Hematopoietic multipotent progenitor cell (in vitro differentiated cells): ENCODE results near the gene DMD. TPM values are rescaled to one million over a fixed set of nuclear protein-coding genes. Genes with fewer than 3 reads are reported as not detected.
"Not testable (repeated sequence)": the region's sequence is repeated elsewhere in the genome, so short reads cannot be mapped to it uniquely, and the experiment has no call there.

Experiments
- DNase-seq, 3 donors: peaks; one replicate each; pipeline ENCODE4 v3.0.0-alpha.2; 2011 to 2015; ENCODE audit warnings: low read depth in 2 of 3, low spot score in 2 of 3
- total RNA-seq: library from RNA; depleted of rRNA; stranded (reverse); fragments of >200 nt; gene quantifications from one replicate; pipeline ENCODE4 v1.2.3, GENCODE V29; 2012

DMD gene
- total RNA-seq, 1 donor, result 0.54 TPM

DNA sequence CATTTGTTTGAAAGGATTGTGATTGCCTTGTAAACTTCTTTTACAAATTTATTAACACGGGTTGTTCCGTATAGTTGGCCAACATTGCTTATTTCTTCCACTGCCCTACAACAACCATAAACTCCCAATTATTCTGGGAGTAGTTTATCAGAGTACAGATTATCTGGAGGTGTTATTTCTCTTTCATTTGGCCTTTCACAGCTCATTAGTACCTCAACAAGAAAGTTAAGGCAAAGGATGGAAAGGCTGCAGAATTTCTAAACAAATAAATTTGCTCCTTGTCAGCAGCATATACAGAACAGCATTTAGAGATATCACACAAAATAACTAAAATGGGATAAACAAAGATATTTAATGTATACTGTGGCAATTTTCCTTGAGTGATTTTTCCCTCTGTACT is 548.8 kb downstream of the DMD start:
- no peak for DNase-seq

DNA sequence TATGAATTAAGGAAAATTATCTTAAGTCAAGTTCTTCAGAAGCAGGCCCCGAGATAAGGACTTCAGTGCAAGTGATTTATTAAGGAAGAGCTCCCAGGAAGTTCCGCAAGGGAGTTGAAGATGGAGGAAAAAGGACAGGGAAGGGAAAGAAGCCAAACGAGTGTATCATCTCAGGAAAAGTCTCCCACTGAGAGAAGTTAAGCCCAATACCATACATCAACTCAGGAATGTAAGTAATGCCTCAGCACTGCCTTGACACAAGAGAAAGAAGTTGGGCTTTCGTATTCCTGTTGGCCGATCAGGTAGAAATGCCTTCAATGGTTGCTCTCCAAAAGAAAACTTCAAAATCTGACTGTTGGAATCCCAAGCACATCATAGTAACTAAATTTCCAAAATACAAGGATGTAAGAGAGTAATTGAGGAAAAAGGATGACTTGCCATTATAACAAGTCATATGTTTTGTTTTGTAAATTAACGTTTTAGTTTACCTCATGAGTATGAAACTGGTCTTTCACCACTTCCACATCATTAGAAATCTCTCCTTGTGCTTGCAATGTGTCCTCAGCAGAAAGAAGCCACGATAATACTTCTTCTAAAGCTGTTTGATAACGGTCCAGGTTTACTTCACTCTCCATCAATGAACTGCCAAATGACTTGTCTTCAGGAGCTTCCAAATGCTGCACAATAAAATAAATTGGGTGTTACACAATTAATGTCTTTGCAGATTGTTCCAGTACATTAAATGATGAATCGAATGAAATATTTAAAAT is 566.7 kb downstream of the DMD start:
- DNase-seq, result no peak

DNA sequence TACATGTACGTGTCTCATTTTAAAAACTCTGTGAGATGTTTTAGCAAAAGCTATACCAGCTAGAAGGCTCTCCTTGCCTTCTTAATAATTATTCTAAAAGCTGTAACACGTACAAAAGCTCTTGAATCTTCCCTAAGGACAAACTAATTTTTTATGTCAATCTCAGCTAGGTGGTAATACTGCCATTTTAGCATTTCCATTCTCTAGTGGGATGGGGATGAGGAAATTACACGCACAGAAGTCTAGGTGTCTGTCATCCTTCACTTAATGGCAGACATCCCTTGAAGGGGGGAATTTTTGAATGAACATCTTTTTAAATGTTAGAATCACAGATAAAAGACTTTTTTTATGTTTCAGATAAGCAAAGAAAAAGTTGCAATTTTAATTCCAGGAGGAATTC is 569.1 kb downstream of the DMD start:
- DNase-seq, result no peak

GRCh38 chrX:32618154-32618553 is 593.2 kb downstream of the DMD start:
- DNase-seq, result no peak

- no peak for DNase-seq
These were observed 596.6 kb downstream of the DMD start for GRCh38 chrX:32614707-32615106.

DNA sequence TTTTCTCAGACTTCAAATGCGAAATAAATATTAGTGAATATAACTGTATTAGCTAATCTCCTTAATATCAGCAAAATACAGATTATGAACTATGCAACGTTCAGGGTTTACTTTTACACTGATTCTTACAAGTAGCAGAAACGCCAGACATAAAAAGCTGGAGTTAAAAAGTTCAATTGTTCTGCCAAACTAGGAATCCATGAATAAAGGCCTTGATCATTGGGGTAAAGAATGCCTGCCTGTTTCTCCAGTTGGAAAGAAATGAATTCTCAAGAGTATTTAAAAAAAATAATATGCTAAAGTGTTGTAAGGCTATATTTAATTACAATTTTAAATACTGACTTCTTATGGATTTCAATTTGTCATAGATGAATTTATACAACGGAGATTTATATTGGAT is 612.2 kb downstream of the DMD start:
- DNase-seq, result no peak

- no peak for DNase-seq
These were observed 612.6 kb downstream of the DMD start for GRCh38 chrX:32598707-32599106.

DNA sequence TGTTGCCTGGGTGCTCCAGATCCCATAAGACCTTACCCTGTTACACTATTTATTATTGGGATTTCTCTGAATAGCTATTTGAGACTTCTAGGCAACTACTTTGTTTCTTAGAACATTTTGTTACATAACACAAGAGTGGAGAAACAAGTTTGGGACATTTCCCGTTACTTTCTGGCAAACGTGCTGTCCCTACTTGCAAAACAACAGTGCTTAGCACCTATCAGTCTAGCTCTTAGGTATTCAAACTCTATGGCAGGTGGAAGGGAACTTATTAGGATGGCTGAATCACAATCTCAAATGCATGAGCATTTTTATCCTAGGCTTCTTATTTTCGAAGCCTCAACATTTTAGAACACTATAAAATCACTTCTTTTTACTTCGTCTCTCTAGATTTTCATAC is 613.6 kb downstream of the DMD start:
- no peak for DNase-seq

DNA sequence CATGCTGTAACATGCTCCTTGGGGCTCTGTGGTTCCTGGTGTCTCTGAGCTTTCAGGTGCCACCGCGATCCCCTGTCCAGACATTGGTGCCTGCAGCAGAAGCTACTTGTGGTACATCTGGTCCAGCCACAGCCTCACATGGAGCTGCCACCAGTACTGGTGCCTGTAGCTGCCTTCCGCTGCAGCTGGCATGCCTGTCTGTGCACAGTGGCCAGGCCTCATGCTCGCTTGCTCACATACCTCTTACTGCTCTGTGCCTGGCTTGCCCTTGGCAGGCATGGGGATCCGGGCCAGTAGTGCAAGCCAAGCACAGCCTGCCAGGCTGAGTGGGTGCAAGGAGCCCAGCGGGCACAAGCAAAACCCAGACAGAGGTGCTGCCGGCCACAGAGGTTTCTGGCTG is 618.6 kb downstream of the DMD start:
- no peak for DNase-seq

DNA sequence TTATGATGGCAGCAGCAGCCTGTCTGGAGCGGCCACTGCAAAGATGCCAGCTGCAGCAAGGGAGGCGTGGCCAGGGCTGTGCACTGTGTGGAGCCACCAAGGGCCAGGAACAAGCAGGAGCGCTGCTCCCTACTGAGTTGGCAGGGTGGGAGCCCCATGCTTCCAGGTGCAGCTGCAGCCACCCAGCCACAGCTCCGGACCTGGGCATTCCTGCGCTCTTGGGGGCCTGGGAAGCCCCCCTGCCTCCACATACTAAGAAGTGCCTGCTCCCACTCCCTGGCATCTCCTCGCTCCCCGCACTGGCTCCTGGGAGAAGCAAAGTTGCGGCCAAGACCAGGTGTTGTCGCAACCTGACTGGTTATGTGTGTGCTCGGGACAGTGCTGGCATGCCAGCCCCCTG is 619.8 kb downstream of the DMD start:
- DNase-seq, result no peak

DNA sequence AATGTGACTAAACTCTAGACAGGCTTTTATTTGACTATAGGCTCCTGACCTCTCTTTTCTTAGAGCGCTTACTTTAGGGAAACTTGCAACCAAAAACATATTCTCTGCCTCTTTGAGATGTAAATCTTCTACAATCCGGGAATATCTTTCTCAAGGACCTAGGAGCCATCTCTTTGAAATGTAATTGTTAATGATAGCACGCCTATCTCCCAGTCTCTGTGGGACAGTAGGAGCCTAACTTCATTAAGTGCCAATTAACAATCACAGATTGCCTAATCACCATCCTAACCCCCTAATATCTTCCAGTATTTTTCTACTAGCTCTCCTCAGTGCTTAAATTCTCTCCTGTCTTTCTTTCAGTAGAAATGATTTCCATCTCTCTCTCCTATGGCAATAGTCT is 628.6 kb downstream of the DMD start:
- no peak for DNase-seq

GRCh38 chrX:32576885-32577284 is 634.5 kb downstream of the DMD start:
- DNase-seq, result no peak

GRCh38 chrX:32572644-32573043 is 638.7 kb downstream of the DMD start:
- DNase-seq, result no peak

- no peak for DNase-seq
These were observed 639.8 kb downstream of the DMD start for GRCh38 chrX:32571579-32571978.

DNA sequence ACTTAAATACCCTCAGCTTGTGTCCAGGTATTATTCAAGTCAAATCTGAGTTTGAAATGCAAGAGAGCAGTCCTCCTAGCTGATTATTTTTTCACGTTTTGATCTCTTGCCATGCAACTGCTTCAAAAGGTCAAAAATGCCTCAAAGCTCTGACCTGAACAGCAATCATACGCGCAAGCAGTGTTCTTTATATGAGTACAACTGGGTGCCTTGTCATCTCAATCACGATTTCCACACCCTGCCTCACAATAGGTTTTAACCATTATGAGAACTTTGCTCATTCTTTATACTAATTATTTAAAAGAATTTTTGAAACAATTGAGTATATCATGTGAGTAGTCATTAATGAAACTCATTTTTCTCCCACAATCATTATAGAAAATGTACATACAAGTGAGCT is 649.1 kb downstream of the DMD start:
- no peak for DNase-seq

DNA sequence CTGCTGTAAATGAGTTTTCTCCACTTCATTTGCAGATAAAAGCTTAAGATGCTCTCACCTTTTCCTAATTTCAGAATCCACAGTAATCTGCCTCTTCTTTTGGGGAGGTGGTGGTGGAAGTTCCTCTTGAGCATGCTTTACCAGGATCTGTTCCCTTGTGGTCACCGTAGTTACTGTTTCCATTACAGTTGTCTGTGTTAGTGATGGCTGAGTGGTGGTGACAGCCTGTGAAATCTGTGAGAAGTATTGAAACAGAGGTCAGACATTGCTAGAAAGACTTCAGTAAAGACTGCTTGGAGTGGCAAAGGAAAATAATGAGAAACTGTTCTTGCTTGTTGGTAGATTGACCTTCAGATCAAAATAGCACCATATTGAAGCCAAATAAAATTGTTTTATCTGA is 666.2 kb downstream of the DMD start:
- DNase-seq, result no peak

DNA sequence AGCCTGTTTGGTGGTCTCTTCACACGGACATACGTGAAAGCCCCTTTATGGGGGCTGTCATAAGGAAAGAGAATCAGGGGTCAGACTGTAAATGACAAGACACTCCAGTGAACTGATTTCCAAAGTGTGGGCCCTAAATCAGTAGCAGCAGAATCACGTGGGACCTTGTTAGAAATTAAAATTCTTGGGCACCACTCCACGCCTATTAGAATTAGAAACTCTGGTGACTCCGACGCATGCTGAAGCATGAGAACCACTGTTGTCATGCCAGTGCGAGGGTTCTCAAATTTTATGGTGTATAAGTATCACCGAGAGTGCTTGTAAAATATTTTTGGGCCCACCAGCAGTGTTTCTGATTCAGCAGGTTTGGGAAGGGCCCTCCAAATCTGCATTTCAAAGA is 672.8 kb downstream of the DMD start:
- no peak for DNase-seq

- DNase-seq, result no peak
These were observed 677.5 kb downstream of the DMD start for GRCh38 chrX:32533848-32534247.

DNA sequence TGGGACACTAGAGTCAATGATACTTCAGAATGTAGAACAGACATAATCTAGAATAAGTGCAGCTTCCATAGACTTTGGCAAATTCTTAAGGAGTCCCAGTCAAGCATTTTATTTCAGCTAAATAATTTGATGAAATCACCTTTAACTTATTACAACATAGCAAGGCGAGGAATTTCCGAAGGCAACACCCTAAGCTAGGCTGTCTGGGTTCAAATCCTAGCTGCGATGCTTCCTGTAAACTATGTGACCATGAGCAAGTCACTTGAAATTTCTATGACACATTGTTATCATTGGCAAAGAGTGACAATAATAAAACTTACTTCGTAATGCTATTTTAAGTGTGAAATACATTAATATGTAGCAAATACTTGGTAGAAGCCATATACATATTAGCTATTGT is 679.1 kb downstream of the DMD start:
- DNase-seq, result no peak

DNA sequence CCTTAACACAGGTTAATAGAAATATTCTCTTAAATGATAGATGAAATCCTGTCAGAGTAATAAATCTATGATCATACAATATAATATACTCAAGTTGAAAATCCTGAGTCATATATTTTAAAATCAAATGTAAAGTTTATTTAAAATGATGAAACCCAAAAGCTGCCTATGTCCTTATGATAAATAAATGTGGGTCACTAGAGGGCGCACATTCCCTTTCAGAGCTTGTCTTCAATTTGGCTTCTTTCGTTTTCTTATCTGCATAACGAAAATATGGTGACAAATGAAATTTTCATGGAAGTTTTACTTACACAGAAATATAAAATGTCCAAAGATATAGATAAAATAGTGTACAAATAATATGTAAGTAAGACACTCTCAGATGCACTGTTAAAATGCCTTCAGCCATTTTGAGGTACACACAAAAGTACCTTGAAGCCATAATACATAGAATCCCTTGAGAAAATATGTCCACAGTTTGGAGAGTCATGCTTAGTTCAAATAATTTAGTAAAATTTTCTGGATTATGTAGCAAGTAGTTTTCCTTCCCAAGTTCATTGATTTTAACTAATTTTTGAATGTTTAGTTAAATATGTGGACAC is 680.4 kb downstream of the DMD start:
- peak in 2 of 3 donors; percentile 25 to 53 for DNase-seq

DNA sequence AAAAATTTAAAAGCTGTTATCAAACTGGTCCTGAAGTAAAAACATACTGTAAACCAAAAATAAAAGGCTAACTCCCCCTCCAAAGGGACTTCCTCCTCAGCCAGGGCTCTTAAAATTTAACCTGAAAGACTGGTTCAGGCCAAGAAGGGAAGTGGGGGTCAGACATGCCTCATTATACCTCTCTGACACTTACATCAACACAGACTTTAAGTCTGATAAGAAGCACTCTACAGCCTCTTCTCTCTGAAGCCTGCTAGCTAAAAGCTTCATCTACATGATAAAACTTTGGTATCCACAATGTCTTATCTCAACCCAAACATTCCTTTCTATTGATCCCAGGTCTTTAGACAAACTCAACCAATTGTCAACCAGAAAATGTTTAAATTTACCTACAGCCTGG is 682.9 kb downstream of the DMD start:
- DNase-seq, result not testable (repeated sequence)

GRCh38 chrX:32525234-32525633 is 686.1 kb downstream of the DMD start:
- DNase-seq, result no peak

GRCh38 chrX:32524385-32524784 is 687.0 kb downstream of the DMD start:
- DNase-seq, result no peak
